ENCODE results near the gene GAR1.
A peak's percentile ranks its signal among the peaks of the same experiment; 100 is the strongest.
"Not testable (repeated sequence)": the region's sequence is repeated elsewhere in the genome, so short reads cannot be mapped to it uniquely, and the experiment has no call there.

GAR1 gene

DNA sequence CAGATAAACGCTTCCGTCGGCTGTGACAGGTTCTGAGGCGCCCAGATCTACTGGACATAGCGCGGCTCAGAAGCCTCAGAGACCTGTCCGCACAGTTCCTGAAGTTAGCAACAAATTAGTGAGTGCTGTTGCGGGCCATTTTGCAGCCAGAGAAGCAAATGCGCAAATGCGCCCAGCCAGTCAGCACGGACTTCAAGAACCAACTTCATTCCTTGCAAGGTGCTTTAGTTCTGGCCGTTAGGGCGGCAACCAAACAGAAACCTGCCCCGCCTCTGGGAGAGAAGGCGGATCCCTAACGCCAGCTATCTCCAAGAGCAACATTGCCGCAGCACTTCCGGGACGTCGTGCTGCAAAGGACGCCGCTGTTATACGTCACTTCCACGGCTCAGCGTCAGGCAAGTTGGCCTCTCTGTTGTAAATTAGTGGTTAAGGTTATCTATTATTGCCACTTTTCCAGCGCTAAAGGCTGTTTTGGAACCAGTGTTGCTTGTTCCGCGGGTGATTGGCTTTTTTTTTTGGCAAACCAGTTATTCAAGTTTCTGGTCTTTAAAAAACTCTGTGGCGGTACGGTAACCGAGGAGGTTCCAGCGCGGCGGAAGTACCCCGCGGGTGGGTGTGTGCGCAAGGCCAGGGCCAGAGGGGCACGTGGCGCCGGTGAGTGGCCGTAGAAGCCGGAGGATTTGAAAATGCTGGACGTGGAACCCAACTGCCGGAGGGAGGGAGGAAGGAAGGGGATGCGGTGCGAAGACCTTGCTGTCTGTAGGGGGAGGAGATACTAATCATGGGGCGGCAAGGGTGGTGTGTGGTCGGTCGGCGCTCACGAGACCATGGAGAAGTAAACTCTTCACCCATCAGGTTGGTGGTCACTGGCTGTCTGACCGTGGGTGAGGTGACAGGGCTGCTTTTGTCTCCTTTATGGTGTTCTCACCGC, at the start of gene GAR1:
TSS of gene GAR1 (plus strand) at position 612 of the 931 bp plus-strand sequence. CDS start 403 bp downstream, outside the sequence.
- peak; percentile 87 for DNase-seq

DNA sequence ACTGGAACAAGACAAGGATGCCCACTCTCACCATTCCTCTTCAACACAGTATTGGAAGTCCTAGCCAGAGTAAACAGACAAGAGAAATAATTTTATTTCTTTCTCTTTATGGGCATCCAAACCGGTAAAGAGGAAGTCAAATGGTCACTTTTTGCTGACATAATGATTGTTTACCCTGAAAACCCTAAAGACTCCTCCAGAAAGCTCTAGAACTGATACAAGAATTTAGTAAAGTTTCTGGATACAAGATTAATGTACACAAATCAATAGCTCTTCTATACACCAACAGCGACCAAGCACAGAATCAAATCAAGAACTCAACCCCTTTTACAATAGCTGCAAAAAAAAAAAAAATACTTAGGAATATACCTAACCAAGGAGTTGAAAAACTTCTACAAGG, 33.5 kb upstream of the GAR1 start:
- not testable (repeated sequence) for DNase-seq

DNA sequence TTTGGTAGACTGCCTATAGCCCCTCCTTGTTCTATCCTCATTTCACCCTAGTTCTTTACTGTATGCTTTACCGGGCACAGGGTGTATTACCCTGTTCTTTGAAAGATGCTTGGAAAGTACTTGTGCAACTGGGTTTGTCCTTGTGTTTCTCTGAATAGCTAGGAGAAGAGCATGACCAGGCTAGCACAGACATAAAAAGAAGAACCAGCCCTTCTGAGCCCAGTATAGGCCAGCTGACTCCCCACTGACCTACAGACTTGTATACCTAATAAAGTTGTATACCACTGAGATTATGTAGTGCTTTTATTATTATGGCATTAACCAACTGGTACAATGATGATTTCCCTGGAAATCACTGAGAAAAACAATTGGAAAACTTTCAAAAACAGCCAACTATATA, 28.7 kb upstream of the GAR1 start:
- DNase-seq: no peak

DNA sequence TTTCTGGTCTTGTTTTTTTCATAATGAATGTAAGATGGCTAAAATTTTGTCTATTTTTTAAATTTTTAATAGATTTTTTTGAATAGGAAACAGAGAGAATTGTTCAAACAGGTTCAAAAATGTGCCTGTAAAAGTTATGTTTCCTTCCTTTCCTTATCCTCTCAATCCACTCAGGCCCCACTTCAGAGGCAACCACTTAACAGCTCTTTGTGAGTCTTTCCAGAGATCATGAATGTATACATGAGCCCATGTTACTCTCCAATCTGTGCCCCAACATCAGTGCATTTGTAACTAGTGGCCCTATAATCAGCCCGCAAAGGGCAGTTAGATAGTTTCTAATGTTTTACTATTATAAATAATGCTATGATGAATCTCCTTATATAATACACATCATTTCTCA, 27.8 kb upstream of the GAR1 start:
- DNase-seq: no peak

DNA sequence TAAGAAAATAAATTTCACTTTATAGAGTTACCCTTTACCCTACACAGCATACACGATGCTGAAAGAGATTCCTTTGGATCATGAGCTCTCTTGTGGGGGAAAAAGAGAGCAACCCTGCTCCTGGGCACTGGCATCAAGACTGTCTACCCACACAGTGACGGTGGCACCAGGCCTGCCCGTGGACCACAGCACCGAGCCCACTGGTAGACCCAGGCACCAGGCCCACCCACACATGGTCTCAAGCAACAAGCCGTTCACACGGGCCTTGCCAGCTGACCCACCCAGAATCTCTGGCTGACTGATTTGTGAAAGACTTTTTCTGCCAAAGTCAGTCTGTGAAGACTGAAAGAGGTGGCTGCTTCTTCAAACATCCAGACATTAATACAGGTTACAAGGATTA, 20.5 kb upstream of the GAR1 start:
- DNase-seq: no peak

DNA sequence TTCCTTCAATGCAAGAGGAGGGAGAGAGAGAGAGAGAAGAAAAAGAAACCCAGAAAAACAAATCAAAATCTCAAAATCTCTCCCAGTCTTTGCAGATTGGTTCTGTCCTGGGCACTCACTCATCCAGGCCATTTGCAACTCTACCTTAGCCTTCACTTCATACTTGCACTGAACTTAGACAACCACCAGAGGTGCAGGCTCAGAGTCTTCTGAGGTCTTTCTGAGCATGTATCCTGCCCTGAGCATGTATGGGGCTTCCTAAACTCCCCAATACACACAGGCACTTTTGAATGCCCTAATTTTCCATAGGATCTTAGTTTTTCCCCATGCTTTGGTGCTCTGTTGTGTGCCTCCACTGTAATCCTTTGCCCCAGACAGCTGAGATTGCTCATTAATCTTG, 16.7 kb upstream of the GAR1 start:
- DNase-seq: no peak

DNA sequence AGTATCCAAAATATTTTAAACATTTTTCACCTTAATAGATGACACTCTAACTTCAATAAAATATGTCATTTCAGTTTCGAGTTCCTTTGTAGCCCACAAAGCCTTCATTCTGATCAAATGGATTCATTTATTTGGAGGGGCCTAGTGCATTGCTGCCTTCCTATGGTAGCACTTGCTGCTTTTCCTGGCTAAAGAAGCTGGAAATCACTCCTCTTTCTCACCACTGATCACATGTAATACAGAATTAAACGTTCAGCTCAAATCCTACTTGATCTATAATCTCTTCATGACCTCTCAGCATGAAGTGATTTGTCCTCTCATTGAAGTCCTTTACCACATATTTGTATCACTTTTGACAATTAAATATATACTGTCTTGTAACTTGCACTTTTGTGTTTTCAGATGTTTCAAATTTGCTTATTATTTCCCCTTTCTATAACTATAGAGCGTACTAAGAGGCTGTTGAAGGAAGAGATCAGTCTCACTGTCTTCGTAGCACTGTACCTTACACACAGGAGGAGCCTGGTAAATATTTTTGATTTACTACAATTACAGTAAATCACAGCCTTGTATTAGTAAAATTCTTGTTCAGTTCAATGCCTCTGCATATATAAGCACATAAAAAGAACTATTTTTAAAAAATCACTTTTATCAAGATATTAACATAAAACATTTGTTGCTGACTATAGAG, 14.3 kb upstream of the GAR1 start:
- DNase-seq: no peak

DNA sequence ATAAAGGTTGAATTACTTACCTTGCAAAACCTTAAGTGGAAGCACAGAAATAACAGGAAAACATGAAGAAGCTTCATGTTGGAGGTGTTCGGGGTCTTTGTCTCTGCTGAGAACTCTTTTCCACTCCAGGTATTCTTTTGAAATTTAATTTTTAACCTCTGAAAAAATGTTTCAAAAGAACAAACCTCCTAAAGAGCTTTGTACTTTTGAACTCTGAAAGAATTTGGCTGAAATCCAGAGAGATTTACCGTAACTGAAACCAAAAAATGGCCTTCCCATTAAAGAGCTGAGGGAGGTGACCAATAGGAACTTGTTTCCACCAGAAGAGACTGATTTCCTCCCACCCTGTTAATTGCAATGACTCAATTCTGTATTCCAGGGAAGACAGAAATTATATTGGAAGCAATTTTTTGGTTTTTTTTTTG, 13.7 kb upstream of the GAR1 start, which contains the start of gene CFI:
TSS of gene CFI (minus strand) at position 105 of the 425 bp plus-strand sequence. CDS start at position 77, 28 bp downstream.
- no peak for DNase-seq

DNA sequence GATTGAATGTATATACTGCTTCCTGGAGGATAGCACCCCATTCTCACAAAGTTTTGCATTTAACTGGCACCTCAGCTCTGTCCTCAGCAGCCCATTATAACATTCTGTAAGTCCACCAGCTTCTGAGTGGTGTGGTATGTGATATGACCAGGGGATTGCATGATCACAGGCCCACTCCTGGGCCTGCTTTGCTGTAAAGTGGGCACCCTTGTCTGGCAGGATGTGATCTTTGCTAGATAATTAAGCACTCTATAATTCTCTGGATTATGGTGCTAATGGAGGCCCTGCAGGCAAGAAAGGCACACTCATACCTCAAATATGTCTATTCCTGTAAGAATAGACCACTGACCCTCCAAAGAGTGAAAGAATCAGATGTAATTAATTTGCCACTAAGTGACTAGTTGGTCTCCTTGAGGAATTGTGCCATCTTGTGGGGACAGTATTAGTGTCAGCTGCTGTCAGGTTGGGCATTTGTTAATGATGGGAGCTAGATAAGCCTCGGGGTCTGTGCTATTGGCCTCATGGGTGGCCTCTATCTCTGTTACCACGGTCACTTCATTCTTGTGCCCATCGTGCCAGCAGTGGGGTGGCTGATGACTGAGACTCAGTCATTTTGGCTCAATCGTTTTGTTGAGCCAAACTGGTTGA, 11.5 kb upstream of the GAR1 start:
- peak; percentile 45 for DNase-seq

DNA sequence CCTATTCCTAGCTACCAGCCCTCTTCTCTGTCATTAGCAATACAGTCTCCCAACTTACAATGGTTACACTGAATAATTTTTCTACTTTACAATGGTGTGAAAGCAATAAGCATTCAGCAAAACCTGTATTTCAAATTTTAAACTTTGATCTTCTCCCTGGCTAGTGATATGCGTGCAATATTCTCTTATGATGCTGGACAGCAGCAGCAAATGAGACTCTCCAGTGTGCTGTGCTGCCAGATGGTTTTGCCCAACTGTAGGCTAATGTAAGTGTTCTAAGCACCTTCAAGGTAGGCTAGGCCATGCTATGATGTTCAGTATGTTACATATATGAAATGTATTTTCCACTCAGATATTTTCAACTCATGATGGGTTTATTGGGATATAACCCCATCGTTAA, 5.9 kb upstream of the GAR1 start:
- no peak for DNase-seq

DNA sequence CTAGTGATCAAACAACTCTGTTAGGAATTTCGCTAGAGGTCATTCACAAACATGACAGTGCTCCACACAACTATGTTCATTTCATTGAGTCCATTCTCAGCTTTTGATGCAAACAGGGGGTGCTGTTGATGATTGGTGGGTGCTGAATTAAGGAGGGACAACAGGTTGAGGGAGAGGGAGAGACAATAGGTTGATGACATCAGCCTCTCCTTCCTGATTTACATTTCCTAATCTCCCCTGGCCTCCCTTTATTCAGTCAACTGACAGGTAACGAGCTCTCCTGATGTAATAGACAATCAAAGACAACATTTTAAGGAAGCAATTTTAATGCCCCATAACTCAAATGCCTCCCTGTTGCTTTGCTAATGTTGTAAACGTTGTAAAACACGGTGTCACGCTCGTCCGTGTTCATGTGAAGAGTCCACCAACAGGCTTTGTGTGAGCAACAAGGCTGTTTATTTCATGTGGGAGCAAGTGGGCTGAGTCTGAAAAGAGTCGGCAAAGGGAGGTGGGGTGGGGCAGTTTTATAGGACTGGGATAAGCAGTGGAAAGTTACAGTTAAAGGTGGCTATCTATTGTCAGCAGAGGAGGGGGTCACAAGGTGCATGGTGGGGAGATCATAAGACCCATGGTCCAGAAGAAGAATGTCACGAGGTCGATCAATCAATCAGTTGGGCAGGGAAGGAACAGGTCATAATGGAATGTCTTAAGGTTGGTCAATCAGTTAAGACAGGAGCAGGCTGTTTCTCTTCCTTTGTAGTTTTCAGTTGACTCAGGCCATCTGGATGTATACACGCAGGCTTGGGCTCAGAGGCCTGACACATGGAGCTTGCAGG, 4.8 kb upstream of the GAR1 start:
- DNase-seq: no peak

DNA sequence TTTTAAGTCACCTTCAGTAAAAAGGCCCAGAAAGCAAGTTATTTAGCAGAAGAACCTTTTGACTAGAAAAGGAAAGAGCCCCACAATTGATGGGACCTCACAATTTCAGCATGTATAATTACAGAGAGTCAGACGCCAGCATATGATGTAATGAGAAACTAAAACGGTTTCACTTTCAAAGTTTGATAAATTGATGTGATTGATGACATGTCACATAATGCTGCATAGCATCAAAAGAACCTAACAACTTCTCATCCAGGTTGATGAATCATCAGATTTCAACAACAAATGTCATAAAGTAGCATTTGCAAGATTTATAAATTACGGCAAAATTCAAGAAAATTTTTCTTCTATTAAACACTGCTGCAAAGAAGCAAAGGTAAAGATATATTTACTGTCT, 3.9 kb upstream of the GAR1 start:
- no peak for DNase-seq

DNA sequence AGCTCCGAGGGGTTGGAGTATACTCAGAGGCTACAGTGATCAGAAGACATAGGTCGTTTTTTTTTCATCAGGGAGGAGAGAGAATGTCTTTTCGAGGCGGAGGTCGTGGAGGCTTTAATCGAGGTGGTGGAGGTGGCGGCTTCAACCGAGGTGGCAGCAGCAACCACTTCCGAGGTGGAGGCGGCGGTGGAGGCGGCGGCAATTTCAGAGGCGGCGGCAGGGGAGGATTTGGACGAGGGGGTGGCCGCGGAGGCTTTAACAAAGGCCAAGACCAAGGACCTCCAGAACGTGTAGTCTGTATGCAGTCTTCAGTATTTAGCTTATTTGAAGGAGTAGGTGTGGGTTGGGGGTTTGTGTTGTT, 500 bp downstream of the GAR1 start:
- DNase-seq: no peak

DNA sequence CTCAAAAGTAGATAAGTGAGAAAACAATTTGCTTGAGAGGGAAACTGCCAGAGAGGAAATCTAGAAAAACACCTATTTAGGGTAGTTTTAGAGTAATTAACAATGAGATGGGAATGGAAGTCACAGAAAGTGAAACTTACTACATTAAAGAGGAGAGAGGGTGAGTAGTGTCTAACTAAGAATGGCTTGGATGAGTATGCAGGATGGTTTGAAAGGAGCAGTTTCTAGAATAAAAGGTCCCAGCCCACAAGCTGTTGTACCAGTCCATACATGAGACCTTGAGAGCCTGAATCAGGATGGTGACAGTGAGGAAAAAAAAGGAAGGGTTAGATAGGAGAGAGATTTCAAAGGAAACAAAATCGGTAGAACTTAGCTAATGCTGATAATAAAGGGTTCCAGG, 1.3 kb downstream of the GAR1 start:
- DNase-seq: no peak

DNA sequence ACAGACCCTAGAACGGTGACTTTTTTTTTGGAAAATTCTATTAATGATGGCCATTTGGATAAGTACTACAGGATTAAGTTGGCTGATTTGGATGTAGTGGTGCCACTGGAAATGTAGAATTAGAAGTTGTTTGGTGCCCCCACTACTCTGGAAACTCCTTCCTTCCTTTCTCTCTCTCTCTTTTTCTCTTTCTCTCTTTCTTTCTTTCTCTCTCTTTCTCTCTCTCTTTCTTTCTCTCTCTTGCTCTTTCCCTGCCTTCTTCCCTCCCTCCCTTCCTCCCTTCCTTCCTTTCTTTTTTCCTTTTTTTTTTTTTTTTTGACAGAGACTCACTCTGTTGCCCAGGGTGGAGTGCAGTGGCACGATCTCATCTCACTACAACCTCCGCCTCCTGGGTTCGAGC, 2.7 kb downstream of the GAR1 start:
- no peak for DNase-seq

DNA sequence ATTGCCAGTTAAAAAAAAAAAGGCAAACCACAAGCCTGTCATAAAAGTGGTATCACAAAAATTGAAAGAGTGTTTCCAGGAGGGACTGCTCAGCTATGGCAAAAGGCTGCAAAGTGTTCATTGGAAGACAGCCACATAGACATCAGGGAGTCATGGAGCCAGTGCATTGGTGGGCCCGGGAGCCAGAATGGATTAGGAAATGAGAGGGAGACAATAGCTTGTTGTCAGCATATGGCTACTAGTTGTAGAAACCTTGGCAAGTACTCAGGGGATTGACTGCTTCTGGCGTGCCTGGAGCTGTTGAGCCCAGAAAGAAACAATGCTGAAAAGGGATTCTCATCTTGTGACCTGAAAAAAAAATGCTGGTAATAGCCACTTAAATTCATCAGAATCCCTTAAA, 5.0 kb downstream of the GAR1 start:
- DNase-seq: no peak

DNA sequence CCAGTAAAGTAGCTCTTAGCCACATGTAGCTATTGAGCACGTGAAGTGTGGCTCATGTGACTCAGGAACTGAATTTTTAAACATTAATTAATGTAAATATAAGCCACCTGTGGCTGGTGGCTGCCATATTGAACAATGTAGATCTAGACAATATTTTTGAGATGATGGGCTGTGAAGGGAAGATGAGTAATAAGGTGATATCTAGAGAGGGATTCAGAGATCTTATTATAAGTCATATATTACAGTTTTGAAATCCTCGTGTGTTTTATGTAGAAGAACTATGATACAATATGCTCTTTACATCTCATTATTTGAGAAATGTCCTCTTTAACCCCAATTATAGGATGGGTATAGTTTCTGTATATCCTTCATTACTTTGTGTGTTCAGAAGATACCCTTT, 5.6 kb downstream of the GAR1 start:
- DNase-seq: no peak

DNA sequence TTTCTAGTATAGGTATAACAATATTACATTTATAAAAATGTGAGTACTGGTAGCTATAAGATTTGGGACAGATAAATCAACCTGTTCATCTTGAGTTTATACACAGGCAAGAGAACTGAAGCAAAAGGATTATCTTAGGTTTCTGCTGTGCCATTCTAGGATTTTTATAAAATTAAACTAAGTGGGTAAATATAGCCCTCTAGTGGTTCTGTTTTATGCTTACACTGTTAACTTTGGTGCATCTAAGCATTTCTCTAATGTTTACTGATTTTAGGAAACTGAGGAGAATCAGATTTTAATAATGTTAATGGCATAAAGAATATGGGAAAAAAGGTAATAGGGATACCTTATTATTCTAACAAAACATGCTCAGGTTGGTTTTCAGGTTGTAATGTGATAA, 11.2 kb downstream of the GAR1 start:
- DNase-seq: peak; percentile 21

DNA sequence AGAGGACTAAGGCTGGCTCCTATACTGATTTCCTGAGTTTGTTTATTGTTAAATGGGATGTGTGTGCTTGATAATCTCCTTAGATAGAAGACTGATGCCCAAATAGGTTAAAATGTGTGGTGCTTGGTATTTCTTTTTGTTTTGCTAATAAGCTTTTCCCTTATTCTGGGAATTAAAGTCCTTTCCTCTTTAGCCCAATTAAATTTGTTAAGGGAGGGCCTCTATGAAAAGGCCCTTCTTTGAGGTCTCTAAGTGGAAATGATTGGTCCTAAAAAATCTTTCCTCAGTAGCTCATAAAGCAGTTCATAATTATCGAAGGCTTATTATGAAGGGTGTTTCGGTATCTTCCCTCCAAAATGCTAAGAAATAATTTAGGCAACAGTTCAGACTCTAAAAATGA, 12.1 kb downstream of the GAR1 start, which contains the start of gene RRH:
TSS of gene RRH (plus strand) at position 301 of the 400 bp plus-strand sequence. CDS start at position 357, 56 bp downstream.
- no peak for DNase-seq

DNA sequence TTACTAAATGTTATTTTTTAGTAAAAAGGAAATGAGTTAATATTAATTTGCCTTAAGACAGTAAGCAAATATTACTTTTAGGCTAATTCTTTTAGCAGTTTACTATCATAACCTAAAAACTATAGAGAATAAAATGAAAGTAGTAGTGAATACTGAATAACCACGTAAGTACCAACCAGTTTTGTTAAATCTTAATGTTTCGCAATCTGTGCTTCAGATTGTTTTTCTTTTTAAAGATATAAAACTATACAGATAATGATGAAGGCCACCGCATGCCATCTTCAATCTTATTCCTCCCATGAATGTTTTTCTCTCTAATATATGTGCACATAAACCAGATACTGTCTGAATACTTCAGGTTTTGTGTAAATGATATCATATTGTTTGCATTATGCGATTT, 18.2 kb downstream of the GAR1 start:
- DNase-seq: no peak

DNA sequence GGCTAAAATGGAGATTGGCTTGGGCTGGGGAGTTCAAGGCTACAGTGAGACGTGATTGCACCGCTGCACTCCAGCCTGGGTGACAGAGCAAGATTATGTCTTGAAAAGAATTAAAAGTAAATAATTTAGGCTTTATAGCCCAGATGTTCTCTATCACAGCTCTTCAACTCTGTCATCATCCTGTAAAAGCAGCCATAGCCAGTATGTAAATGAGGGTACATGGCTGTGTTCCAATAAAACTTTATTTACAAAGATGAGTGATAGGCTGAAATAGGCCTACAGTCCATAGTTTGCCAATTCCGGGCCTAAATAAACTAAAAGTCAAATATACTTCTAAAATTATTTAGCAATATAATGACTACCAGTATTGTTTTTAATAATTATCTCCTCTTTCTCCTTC, 21.4 kb downstream of the GAR1 start:
- no peak for DNase-seq

DNA sequence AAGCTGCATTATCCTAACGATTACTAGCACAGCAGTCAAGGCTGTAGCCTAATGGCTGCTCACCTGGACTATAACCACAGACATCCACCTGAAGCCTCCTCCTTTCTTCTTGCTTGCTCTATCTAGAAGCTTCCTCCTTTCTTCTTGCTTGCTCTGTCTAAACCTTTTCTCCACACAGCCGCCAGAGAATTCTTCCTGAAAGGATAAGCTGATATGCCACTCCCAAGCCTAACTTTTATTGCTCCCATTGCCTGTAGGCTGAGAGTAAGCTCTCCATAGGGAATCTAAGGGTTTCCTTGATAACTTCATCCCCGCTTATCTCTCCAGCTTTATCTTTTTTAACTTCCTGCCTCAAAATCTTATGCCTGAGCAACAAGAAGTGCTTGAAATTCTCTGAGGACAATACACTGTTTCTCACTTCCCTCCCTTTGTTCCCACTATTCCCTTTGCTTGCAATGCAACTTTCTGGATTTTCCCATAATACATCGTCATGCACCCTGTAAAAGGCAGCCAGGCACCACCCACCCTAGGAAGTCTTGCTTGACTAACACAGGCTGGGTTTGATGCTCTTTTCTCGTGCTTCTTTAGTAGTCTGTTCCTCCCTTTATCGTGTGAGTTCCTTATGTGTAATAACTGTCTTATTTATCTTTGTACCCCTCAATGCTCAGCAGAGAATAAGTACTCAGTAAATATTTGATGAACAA, 31.0 kb downstream of the GAR1 start:
- DNase-seq: no peak

Data from NCI-H1436 (cell line).